Activated T-helper 9 cell treated with anti-CD3 and anti-CD28 coated beads, Interleukin-2, amount 50 U/mL, for 16 hours (primary cell): Measurements from ENCODE around the gene HOXA11.

Experiments used
- DNase-seq: peaks from one replicate; pipeline ENCODE4 v3.0.0-alpha.2; 2020; ENCODE audit warnings: low read depth

The HOXA11 gene

DNA sequence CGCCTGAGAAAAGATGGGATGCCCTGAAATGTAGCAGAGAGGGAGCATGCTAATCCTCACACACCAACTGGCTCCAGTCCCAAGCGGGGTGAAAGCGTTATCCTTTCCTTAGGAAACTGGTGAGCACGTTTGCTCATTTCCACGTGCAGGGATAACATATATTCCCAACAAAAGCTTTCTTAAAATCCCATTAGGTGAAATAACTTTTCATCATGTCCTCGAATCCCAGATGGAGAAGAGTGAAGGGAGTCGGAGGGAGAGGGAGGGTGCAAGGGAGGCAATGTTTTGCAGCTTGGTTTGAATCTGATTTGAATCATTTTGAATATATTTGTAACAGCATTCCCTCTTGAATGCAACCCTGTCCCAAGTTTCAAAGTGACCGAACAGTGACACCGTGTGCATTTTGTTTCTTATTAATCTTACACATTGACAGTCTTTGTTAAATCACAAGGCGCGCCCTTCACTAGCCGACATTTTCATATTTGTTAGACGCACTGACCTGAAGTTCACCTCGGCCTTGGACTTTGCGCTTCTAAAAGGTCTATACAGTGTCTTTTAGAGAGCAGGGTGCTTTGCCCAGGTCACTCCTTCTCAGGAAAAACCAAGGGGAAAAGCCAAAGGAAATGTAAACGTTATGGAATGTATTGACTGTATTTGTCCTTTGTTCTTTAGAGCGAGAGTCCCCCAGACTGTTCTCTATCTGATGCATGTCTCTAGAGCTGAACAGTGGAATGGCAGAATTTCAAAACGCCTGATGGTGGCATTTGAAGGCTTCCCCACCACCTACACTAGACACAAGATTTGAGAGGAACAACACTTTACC, 51.4 kb downstream of the HOXA11 start:
- no peak for DNase-seq

DNA sequence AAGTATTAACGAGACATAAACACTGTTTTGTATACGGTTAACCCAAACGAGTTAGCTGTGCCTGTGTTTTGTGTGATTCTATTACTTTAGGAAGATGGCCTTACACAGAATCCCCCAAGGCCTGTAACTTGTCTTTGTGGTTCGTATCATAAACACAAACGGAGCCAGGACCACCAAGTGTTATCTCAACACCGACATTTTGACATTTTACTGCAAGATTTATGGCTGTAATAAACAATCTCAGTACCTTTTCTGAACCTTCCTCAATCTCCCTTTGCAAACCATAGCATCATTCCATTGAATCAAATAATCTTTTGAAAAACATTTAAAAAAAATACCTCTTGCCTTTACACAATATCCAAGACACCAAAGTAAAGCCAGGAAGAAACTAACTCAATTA, 52.1 kb downstream of the HOXA11 start:
- no peak for DNase-seq

DNA sequence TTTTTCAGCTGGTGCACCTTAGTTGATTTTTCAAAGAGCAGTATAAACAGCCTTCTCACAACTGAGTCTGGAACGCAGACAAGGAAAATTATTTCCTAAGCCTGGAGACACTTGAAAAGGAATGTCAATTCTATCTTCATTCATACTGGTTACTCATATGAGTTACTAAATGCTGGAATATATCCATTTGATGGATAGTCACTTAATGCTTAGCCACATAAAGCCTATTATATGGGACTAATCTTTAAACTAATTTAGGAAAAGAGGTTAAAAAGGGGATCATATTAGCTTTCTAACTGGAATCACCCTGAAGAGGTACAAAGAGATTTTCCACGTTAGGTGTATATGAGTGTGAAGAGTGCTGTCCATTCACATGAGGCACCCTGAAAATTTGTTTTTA, 52.8 kb downstream of the HOXA11 start:
- no peak for DNase-seq

DNA sequence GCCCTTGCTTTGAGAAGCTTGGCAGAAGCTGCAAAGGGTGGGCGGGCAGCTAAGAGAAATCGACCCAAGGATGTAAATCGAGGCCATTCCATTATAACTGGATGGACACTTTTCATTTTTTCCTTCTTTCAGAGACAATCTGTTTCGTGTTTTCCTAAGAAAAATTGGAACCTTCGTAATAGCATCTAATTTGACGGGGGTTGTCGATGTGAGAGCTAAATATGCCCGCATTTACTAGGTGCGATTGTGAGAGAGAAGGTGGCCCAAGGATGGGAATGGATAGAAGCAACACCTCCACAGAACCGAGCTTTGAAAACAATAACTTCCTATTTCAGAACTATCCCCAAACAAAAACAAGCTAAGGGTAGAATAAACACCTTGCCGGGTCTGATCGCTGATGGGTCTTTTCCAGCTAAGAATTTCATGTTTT, 53.6 kb downstream of the HOXA11 start:
- DNase-seq: no peak
